GM12875 (cell line): ENCODE data around the gene HEXD.

Experiments used
- H3K4me3 ChIP-seq: one replicate; pipeline ENCODE4 v1.5.1; 2011; ENCODE audit warnings: low read depth, low read length, control low read depth
- TF ChIP-seq, protein P1 (sequence below): IDR thresholded peaks from 2 replicates; pipeline ENCODE4 v1.5.1; 2011; ENCODE audit warnings: low read depth, mild to moderate bottlenecking, control low read depth, inconsistent platforms, low read length, moderate library complexity, borderline replicate concordance; ENCODE audit not compliant: insufficient read depth

Gene HEXD

GRCh38 chr17:82414548-82415281 is 3.4 kb upstream of the HEXD start:
- H3K4me3 ChIP-seq, result no peak overlapping the region
- TF ChIP-seq, protein P1, sequence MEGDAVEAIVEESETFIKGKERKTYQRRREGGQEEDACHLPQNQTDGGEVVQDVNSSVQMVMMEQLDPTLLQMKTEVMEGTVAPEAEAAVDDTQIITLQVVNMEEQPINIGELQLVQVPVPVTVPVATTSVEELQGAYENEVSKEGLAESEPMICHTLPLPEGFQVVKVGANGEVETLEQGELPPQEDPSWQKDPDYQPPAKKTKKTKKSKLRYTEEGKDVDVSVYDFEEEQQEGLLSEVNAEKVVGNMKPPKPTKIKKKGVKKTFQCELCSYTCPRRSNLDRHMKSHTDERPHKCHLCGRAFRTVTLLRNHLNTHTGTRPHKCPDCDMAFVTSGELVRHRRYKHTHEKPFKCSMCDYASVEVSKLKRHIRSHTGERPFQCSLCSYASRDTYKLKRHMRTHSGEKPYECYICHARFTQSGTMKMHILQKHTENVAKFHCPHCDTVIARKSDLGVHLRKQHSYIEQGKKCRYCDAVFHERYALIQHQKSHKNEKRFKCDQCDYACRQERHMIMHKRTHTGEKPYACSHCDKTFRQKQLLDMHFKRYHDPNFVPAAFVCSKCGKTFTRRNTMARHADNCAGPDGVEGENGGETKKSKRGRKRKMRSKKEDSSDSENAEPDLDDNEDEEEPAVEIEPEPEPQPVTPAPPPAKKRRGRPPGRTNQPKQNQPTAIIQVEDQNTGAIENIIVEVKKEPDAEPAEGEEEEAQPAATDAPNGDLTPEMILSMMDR, result peak; percentile 45; the same call in 1 of the 2 replicates

DNA sequence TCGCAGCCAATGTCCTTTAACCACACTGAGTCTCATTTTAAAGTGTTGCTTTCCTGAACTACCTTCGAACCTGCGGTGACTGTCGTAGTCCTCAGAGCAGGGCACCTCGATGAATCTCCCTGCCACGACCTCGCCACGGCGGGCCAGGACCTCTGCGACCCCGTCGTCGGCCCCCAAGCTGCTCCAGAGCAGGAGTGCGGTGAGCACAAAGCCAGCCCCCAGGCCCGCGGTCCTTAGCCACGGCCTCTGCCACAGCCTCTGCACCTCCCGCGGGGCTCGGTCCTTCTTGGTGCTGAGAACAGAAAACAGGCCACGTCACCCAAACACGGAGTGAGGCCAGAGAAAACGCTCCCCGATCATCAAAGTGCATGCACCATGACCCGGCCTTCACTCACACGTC is 2.8 kb upstream of the HEXD start:
- no peak overlapping the region for H3K4me3 ChIP-seq
- TF ChIP-seq, protein P1, result no peak

DNA sequence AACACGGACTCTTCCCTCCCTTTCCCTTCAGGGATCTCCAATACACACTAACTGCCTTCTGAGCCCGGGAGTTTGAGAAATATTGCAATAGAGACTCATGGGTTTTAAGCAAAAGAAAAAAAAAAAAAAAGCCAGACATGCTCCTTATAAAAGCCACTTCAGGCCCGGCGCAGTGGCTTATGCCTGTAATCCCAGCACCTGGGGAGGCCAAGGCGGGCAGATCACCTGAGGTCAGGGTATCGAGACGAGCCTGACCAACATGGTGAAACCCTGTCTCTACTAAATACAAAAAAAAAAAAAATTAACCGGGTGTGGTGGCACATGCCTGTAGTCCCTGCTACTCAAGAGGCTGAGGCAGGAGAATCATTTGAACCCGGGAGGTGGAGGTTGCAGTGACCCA is 2.4 kb upstream of the HEXD start:
- H3K4me3 ChIP-seq, result no peak overlapping the region
- TF ChIP-seq, protein P1, result no peak

GRCh38 chr17:82416264-82416663 is 1.9 kb upstream of the HEXD start:
- TF ChIP-seq, protein P1, result no peak
- H3K4me3 ChIP-seq, result no peak overlapping the region

GRCh38 chr17:82416771-82417170 is 1.4 kb upstream of the HEXD start:
- no peak overlapping the region for H3K4me3 ChIP-seq

DNA sequence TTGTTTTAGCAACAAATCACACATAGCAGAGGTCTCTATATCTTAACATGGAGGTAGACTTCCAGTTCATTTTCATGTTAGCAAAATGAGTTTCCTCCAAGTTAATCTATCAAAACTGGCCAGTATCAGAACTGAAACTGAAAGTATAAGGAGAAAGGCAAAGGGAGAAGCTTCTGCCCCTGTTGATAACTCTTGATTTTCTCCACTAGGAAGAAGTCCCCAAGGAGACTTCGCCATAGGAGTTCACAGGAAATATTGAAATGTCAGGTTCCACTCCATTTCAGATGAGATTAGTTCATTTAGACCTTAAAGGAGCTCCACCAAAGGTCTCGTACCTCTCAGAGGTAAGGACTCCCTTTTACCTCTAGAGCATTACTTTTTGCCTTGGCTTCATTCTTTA is 1.4 kb downstream of the HEXD start:
- TF ChIP-seq, protein P1, result no peak
- H3K4me3 ChIP-seq, result peak overlapping the region; percentile 84

More at GRCh38 chr17:82416771-82417170, 1.4 kb upstream of the HEXD start:
- TF ChIP-seq, protein P1, result peak; percentile 15; the same call in 1 of the 2 replicates

- TF ChIP-seq, protein P1, result peak; percentile 62
- H3K4me3 ChIP-seq, result no peak overlapping the region
Observed at GRCh38 chr17:82424001-82424862, 6.1 kb downstream of the HEXD start.
